Measurements from ENCODE around the gene EDA.

The EDA gene

DNA sequence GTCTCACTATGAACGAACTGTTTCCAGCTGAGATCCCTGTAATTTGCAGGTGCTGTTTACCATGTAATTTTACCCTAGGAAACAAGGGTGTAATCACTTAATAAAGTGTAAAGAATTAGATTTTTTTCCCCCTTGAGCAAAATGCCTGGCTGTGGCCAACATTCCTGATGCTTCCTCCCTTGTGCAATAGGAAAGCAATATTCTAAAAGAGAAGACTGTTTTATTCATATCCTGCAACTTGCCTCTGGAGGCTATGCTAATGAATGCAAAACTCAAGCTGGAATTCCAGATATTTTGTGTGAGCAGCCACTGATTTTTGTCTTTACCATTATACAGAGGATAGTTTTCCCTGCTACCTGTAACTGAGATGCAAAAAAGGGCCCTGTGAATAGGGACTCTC, 335.8 kb downstream of the EDA start:
- Histone ChIP-seq H3F3A (ENCODE audit: low read depth) (no peaks in the 10 kb centered on the region), H3K4me3 (ENCODE audit: low read length, poor library complexity, severe bottlenecking) (no peak overlapping the region), H3K79me2 (ENCODE audit: insufficient read depth, low read length) (no peaks in the 10 kb centered on the region), H3K4me1 (ENCODE audit: insufficient read depth, low read length, poor library complexity, severe bottlenecking) (no peaks in the 10 kb centered on the region), H3K27me3 (ENCODE audit: insufficient read depth, low read length, poor library complexity, severe bottlenecking) (no peaks in the 10 kb centered on the region), H2AFZ (ENCODE audit: low read length) (no peak overlapping the region), H3K36me3 (ENCODE audit: insufficient read depth, low read length) (no peaks in the 10 kb centered on the region), H3K9me3 (ENCODE audit: insufficient read depth, low read depth, low read length) (no peaks in the 10 kb centered on the region), H3K4me2 (ENCODE audit: low read depth, low read length, poor library complexity, severe bottlenecking) (no peak overlapping the region), H3K9me2 (replicated peaks; ENCODE audit: low read depth, low read length) (no peaks in the 10 kb centered on the region), H4K20me1 (ENCODE audit: insufficient read depth, low read length, poor library complexity, severe bottlenecking) (no peaks in the 10 kb centered on the region), H3K9ac (ENCODE audit: low read depth, low read length, poor library complexity, severe bottlenecking) (no peak overlapping the region)
- TF ChIP-seq, protein P1, sequence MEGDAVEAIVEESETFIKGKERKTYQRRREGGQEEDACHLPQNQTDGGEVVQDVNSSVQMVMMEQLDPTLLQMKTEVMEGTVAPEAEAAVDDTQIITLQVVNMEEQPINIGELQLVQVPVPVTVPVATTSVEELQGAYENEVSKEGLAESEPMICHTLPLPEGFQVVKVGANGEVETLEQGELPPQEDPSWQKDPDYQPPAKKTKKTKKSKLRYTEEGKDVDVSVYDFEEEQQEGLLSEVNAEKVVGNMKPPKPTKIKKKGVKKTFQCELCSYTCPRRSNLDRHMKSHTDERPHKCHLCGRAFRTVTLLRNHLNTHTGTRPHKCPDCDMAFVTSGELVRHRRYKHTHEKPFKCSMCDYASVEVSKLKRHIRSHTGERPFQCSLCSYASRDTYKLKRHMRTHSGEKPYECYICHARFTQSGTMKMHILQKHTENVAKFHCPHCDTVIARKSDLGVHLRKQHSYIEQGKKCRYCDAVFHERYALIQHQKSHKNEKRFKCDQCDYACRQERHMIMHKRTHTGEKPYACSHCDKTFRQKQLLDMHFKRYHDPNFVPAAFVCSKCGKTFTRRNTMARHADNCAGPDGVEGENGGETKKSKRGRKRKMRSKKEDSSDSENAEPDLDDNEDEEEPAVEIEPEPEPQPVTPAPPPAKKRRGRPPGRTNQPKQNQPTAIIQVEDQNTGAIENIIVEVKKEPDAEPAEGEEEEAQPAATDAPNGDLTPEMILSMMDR (conservative IDR thresholded peaks at IDR 0.05; ENCODE audit: low read length) = no peak

DNA sequence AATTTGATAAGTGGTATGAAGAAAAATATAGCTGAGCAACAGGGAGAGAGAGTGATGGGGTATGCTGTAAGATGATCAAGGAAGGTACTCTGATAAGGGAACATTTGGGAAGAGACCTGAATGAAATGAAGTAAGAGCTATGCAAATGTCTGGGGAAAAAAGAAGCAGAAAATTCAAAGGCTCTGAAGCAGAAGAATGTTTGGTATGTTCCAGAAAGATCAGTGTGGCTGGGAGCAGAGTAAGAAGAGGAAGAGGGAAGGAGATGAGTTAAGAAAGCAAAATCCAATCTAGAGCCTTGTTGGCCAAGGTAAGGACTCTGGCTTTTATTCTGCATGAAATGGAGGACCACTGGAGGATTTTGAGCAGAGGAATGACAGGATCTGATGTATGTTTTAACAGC, 343.8 kb downstream of the EDA start:
- Histone ChIP-seq H3K27me3 (ENCODE audit: insufficient read depth, low read length, poor library complexity, severe bottlenecking) (no peaks in the 10 kb centered on the region), H3K9ac (ENCODE audit: low read depth, low read length, poor library complexity, severe bottlenecking) (no peak overlapping the region), H3K79me2 (ENCODE audit: insufficient read depth, low read length) (no peaks in the 10 kb centered on the region), H4K20me1 (ENCODE audit: insufficient read depth, low read length, poor library complexity, severe bottlenecking) (no peaks in the 10 kb centered on the region), H3K9me2 (replicated peaks; ENCODE audit: low read depth, low read length) (no peaks in the 10 kb centered on the region), H3K4me3 (ENCODE audit: low read length, poor library complexity, severe bottlenecking) (no peak overlapping the region), H2AFZ (ENCODE audit: low read length) (no peak overlapping the region), H3K4me2 (ENCODE audit: low read depth, low read length, poor library complexity, severe bottlenecking) (no peak overlapping the region), H3K9me3 (ENCODE audit: insufficient read depth, low read depth, low read length) (no peaks in the 10 kb centered on the region), H3K4me1 (ENCODE audit: insufficient read depth, low read length, poor library complexity, severe bottlenecking) (no peaks in the 10 kb centered on the region), H3K36me3 (ENCODE audit: insufficient read depth, low read length) (no peaks in the 10 kb centered on the region), H3F3A (ENCODE audit: low read depth) (no peaks in the 10 kb centered on the region)
- TF ChIP-seq, protein P1 (conservative IDR thresholded peaks at IDR 0.05; ENCODE audit: low read length) = no peak
- no peak for TF ChIP-seq EZH2phosphoT487 (IDR thresholded peaks at IDR 0.05; ENCODE audit: borderline replicate concordance)

DNA sequence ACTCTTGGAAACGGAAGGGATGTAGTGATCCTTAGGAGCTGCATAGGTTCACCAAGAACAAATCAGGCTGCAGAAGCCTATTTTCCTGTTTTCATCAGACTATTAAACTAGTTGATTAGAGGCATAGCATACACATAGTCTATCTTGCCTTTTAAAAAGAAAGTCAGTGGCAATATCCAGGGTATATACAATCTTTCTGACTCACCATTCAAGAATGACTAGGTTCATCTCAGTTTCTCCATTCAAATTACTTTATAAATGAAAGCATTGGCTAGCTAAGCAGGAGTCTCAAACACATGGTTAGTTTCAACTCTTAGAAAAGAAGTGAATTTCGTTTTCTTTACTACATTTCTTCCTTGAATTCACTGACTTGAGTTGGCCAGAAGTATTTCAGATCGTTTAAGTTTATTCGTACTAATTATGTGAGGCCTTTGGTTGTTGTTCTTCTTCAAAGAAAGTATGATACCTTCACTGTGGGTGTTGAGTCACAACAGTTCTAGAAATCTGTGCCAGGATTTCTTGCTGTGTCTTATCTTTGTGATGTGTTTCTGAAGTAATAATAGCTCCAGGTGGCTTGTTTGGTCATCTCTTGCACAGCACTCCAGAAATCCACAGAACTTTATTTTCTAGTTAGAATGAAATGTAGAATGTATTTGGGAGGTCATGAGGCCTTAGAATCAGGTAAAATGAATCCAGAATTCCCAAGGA, 345.6 kb downstream of the EDA start:
- H2AFZ ChIP-seq (ENCODE audit: low read length) = no peak overlapping the region
- H3K36me3 ChIP-seq (ENCODE audit: insufficient read depth, low read length) = no peaks in the 10 kb centered on the region
- no peak overlapping the region for H3K9ac ChIP-seq (ENCODE audit: low read depth, low read length, poor library complexity, severe bottlenecking)
- H3F3A ChIP-seq (ENCODE audit: low read depth) = no peaks in the 10 kb centered on the region
- H3K79me2 ChIP-seq (ENCODE audit: insufficient read depth, low read length) = no peaks in the 10 kb centered on the region
- no peaks in the 10 kb centered on the region for H3K27me3 ChIP-seq (ENCODE audit: insufficient read depth, low read length, poor library complexity, severe bottlenecking)
- H3K4me2 ChIP-seq (ENCODE audit: low read depth, low read length, poor library complexity, severe bottlenecking) = no peak overlapping the region
- no peak for TF ChIP-seq EZH2phosphoT487 (IDR thresholded peaks at IDR 0.05; ENCODE audit: borderline replicate concordance)
- TF ChIP-seq, protein P1 (conservative IDR thresholded peaks at IDR 0.05; ENCODE audit: low read length) = no peak
- no peaks in the 10 kb centered on the region for H3K9me2 ChIP-seq (replicated peaks; ENCODE audit: low read depth, low read length)
- H3K9me3 ChIP-seq (ENCODE audit: insufficient read depth, low read depth, low read length) = no peaks in the 10 kb centered on the region
- H4K20me1 ChIP-seq (ENCODE audit: insufficient read depth, low read length, poor library complexity, severe bottlenecking) = no peaks in the 10 kb centered on the region
- H3K4me3 ChIP-seq (ENCODE audit: low read length, poor library complexity, severe bottlenecking) = no peak overlapping the region
- no peaks in the 10 kb centered on the region for H3K4me1 ChIP-seq (ENCODE audit: insufficient read depth, low read length, poor library complexity, severe bottlenecking)

All from Loucy (cell line).